Superior temporal gyrus (tissue), 1 donor: ENCODE data around the gene GDF9.

Experiments
- DNase-seq: peaks from one replicate; pipeline ENCODE4 v3.0.0-alpha.2; 2016; ENCODE audit errors: extremely low spot score

GDF9 gene

GRCh38 chr5:132866342-132867045 is at the start of gene GDF9, which contains the start of gene UQCRQ:
GDF9 (minus strand) TSS chr5:132866469; CDS start chr5:132864533, 1,936 bp downstream.
UQCRQ (plus strand) TSS chr5:132866642; CDS start chr5:132866882, 240 bp downstream.
- DNase-seq = peak; percentile 100

- DNase-seq = no peak
Observed at GRCh38 chr5:132915681-132916080, 49.4 kb upstream of the GDF9 start.

DNA sequence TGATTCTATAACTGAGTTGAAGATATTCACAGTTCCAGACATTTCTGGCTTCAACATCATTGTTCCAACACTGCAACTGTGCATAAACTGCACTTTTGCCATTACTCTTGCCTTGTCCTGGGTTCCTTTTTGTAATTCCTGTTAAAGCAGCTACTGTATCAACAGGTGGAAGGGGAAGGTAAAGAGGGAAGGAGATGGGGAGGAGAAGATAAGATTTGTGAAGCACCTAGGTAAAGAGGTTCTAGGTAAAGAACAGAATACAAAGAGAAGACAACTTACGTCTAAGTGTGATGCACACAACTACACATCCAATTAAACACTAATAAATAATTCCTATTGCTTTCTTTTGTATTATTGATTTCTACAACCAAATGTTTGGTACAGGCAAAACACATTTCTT is 43.4 kb upstream of the GDF9 start:
- DNase-seq = no peak

- no peak for DNase-seq
Observed at GRCh38 chr5:132907161-132907560, 40.9 kb upstream of the GDF9 start.

DNA sequence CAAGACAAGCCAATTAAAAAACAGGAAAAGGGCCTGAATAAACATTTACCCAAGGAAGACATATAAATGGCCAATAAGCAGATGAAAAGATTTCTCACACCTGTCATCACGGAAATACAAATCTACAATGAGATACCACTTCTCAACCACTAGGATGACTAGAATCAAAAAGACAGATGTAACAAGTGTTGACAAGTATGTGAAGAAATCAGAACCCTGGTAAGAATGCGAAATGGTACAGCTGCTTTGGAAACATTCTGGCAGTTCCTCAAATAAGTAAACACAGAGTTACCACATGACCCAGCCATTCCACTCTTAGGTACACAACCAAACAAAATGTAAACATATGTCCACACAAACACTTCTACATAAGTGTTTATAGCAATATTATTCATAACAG is 39.7 kb upstream of the GDF9 start:
- DNase-seq = peak; percentile 7

DNA sequence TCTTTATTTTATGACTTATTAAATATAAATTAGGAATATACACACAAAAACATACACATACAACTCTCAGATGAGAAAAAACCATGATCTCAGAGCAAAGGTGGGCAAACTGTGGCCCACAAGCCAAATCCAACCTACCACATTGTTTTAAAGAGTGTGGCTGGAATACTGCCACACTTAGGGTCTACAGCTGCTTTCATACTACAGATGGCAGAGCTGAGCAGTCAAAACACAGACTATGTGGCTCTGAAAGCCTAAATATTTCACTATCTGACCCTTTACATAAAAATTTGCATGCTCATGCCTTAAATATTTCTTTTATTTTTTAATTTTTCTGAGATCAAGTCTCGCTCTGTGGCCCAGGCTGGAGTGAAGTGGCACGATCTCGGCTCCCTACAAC is 35.5 kb upstream of the GDF9 start:
- no peak for DNase-seq

DNA sequence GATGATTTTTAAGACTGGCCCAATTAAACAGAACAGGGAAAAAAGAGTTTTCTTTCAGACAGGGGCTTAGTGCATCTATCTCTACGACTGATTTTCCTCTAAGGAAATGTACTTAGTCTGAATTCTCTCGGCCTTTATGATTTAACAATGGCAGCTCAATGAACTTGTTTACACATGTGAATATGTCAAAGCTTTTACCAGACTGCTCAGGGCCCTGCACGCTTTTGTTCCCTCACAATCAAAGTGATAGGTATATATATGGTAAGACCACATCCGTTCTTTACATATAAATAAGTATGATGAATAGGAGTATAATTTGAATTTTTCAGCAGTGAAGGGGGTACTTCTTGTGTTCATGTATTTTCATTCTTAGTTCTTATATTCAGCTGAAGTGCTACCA is 34.8 kb upstream of the GDF9 start:
- no peak for DNase-seq

DNA sequence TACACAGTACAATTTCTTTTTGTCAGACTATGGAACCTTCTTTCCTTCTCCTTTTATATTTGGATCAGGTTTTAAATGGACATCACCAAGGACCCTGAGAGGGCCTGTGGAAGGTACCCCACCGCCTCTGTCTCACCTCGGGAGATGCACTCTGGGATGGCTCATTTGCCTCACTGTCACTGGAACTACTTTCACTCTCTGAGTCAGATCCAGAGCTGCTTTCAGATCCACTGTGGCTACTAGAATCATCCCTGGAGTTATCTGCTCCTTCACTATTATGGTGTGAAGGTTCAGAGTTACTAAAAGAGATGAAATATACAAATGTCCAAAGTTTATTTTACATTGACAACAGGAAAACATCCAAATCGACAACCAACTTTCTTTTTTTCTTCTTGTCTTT is 31.8 kb upstream of the GDF9 start:
- no peak for DNase-seq

DNA sequence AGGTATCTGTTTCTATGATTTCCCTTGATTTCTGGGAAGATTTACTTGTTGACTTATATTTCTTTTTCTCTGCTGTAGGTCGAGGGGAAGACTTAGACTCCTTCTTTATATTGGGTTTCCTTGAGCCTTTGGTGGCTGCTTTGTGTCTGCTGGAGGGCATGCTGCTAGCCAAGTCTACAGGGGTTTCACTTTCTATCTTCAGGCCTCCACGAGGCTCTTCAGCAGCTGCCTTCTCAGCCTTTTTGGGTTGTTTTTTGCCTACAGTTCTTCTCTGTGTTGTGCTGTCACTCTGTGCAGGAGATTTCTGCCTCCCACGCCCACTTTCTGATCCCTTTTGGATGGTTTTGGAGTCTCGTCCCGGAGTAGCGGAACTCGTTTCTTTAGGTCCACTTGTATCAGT is 30.4 kb upstream of the GDF9 start:
- no peak for DNase-seq

DNA sequence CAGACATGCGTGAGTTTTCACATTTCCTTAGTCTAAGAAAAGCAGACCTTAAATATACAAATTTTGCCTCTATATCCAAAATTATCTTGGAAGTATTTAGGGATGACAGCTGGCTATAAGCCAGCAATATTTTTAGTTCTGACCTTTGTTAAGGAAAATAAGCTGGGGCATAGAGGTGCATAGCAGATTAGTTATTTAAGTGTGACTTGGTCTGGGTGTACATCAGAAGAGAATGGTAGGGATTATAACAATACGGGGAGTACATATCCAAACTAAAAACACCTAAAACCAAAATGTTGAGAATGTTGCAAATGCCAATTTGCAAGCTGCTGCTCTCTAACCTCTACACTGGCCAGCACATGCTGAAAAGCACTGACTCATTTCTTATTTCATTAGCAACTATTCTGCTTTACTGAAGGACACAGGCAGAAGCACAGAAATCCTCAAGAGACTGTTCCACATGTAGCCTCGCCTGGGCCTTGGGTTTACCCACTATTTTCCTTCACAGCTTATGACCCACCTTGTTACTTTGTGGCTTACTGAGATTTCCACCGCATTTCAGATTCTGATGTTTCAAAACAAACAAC is 29.5 kb upstream of the GDF9 start:
- no peak for DNase-seq

GRCh38 chr5:132890817-132891216 is 24.5 kb upstream of the GDF9 start:
- no peak for DNase-seq

- DNase-seq = no peak
Observed at GRCh38 chr5:132889501-132889900, 23.2 kb upstream of the GDF9 start.

DNA sequence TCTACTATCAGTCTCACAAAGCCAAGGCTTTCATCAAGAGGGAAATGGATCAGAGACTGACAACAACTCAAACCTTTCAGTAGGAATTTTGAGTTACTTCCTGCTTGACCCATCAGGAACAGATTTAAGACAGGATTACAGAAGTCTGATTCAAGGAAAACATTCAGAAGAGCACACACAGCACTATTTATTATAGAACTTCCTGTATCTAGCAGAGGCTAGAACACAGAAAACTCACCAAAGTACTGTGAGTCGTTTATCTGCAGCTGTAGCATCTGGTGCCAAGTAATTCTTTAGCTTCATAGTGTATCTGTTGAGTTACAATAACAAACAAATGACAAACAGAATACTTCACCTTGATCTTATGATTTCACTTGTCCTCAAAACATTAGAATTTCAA is 21.0 kb upstream of the GDF9 start:
- no peak for DNase-seq

GRCh38 chr5:132886064-132886823 is 20.0 kb upstream of the GDF9 start:
- no peak for DNase-seq

- no peak for DNase-seq
Observed at GRCh38 chr5:132884548-132884947, 18.3 kb upstream of the GDF9 start.

DNA sequence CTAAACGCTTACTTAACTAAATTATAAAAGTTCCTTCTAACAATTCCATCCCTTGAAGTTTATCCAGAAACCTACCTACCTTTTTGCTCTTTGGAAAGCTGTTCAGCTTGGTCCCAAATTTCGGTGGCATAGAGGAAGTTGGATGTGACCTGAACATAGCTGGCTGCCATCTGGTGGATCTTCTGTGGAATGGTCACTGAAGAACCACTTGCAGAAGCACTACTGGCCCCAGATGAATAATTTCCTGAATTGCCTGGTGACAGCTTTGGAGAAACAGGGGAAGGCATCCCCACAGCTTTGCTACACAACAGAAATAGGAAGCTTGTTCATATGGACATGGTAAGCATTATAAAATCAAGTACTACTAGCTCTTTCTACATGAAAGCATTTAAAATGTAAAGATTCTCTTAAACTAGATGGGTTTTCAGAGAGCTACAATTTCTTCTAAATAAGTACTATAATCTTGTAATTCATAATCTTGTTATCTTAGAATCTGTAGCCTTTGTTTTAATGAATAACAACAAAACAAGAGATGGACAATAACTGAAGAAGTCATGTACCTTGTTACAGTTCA is 17.1 kb upstream of the GDF9 start:
- DNase-seq = peak; percentile 88

- DNase-seq = no peak
Observed at GRCh38 chr5:132877938-132878337, 11.7 kb upstream of the GDF9 start.

DNA sequence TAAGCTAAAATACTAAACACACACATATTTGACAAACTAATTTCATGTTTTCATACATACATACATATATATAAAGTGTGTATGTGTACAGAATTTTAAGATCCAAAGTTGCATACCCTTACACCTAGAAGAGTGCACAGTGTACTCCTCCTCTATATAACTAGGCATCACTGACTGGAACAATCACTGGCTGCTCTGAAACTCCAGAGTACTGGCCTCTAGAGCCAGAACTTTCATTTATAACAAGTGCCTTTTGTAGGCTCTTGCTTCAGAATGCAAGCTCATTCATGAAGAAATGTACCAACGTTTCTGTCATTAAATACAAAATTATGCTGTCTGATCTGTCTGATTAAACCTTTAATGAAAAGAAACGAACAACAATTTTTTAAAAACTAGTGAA is 11.2 kb upstream of the GDF9 start:
- peak; percentile 58 for DNase-seq

GRCh38 chr5:132876020-132876759 is 9.9 kb upstream of the GDF9 start:
- no peak for DNase-seq

DNA sequence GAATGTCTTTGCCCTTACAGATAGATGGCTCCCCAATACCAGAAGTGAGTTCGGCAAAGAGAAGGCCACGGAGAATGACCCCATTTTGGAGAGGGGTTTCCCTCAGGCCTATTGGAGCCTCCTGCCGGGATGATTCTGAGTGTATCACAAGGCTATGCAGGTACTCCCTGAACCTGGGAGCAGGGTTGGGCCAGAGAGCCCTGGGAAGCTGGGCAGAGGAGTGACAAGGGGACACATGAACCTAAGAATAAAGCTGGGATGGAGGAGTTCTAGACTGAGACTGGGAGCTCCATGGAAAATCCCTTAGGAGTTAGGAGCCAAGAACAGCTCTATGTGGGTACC is 7.6 kb upstream of the GDF9 start:
- no peak for DNase-seq

GRCh38 chr5:132873119-132873929 is 7.1 kb upstream of the GDF9 start, which contains the start of gene LEAP2:
LEAP2 (plus strand) TSS chr5:132873668; CDS start chr5:132873695, 27 bp downstream.
- DNase-seq = no peak
